ENCODE data around the gene GON7.
"Not testable (repeated sequence)": the region's sequence is repeated elsewhere in the genome, so short reads cannot be mapped to it uniquely, and the experiment has no call there.

GON7 gene

DNA sequence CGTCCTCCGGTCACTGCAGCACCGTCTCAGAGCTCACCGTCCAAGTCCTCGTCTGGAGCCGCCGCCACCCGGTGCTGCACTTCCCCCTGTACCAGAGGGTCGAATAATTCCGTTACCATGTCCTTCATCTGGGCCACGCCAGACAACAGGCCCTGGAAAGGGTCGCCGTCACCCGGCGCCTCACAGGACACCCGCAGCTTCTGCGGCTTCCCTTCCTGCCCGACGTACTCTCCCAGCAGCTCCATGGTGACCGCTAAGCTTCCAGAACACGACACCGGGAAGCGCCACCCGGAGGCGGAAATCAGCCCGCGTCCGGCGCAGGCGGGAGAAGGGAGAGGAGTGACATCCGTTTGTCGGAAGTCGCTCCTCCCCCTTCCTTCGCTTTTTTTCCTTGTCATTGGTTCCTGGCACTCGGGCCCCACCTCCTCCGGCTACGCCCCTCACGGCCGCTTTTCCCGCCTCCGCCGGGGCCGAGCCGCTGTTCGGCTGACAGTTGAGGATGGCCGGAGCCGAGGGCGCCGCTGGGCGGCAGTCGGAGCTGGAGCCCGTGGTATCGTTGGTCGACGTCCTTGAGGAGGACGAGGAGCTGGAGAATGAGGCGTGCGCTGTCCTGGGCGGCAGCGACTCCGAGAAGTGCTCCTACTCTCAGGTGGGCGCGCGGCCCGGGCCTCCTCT is at the start of gene GON7, which contains the start of gene UBR7:
Gene GON7 (minus strand): TSS at position 273 of the 675 bp plus-strand sequence. CDS start 28 bp downstream, at position 245.
Gene UBR7 (plus strand): TSS at position 464 of the 675 bp plus-strand sequence. CDS start 36 bp downstream, at position 500.
- DNase-seq = peak; percentile 99

GRCh38 chr14:93249128-93249831 is 42.4 kb upstream of the GON7 start:
- no peak for DNase-seq

DNA sequence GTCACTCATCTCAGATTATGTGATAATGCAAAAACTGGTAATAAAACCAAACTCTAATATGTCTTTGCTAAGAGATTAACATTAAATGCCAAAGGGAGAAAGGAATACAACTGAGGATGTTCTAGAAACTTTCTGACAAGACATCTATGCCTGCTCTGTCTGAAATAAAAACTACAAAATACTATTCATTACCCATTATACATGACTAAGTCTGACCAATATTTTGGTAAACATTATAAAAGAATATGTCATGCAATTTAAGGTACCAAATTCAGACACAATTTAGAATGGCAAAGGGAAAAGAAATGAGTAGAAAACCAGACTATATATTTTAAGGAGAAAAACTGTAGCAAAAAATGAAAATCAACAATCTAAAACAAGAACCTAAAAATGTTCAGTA is 39.7 kb upstream of the GON7 start:
- no peak for DNase-seq

DNA sequence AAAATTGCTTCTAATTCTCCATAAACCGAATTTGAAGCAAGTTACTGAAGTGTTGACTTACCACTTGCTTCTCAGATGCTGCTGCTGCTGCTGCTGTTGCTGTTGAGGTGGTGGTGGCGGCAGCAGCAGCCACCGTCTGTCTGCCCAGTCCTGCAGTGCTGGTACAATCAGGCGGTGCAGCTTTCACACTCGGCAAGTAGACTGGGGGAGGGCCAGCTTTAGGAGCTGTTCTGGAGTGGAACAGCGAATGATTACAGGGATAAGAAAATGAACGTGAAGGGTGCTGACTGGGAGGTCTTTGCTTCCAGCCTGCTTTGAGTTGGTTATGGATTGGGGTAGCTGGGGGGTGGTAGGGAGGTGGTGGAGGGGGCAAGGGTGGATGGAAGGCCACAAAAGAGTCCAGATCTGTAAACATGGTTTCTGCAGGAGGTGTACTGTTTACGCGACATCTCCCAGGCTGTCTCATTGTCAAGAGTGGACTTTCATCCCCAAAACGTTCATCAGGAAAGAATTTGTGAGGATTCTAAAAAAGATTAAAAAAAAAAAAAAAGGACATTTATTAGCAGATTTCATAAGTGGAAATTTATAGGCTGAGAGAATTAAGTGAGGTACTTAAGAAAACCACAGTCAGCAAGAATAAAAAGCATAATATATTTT is 39.0 kb upstream of the GON7 start:
- DNase-seq = no peak

- no peak for DNase-seq
Measured at GRCh38 chr14:93240678-93241000, 33.8 kb upstream of the GON7 start.

DNA sequence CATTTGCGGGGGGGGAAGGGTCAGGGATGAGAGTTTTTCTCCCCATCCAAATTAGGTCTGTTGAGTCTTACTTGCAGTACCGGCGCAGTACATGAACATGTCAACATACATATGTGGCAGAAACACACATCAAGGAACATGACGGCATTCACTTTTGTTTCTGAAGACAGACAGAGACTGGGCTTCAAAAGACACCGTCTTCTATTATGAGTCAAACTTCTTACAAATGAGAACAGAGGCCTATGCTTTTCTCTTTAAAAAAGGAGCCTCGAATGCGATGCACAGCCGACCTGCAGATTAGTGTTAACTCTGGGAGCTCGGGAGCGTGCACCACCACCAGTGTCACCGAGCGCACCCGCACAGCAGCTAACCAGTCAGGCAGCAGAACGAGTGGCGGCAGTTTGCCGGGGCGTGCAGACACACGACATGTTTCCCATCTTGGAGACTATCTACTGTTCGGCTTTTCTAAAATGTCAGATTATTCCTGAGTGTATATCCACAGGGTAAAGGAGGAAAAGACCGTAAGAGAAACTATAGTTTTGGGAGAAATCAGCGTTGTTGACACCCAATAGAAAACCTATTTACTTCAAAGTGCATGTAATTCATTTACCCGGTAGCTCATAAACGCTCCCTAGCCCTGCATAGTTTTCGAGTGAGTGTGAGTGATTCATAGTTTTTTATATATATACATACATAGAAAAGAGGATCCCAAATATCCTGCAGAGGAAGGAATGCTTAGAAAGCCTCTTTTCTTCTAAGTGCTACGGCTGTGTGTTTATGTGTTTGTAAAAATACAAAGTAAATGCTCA is 33.2 kb upstream of the GON7 start:
- no peak for DNase-seq

DNA sequence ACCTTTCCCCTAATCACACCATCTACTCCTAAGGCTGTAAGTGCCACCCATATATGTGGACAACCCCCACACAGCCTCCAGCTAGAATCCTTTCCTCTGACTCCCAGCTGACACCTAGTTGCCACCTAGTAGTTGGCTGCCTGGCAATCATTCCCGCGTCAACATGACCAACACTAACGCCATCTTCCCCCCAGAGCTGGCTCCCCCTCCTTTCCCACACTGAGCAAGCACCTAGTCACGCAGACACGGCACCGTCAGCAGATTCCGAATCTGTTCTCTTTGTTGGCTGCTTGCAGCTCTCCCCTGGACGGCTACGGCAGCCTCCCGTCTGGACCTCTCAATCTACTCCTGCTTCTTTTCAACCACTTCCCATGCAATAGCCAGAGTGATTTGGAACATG is 27.9 kb upstream of the GON7 start:
- DNase-seq = no peak

DNA sequence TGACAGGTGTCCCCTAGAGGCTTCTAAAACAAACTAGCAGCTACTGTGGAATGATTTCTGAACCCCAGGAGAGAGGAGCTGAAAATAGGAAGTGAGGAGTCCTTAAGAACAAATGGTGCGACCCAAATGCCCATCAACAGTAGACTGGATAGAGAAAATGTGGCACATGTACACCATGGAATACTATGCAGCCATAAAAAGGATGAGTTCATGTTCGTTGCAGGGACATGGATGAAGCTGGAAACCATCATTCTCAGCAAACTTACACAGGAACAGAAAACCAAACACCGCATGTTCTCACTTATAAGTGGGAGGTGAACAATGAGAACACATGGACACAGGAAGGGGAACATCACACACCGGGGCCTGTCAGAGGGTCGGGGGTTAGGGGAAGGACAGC is 26.2 kb upstream of the GON7 start:
- DNase-seq = not testable (repeated sequence)

GRCh38 chr14:93232159-93232558 is 25.3 kb upstream of the GON7 start:
- no peak for DNase-seq

DNA sequence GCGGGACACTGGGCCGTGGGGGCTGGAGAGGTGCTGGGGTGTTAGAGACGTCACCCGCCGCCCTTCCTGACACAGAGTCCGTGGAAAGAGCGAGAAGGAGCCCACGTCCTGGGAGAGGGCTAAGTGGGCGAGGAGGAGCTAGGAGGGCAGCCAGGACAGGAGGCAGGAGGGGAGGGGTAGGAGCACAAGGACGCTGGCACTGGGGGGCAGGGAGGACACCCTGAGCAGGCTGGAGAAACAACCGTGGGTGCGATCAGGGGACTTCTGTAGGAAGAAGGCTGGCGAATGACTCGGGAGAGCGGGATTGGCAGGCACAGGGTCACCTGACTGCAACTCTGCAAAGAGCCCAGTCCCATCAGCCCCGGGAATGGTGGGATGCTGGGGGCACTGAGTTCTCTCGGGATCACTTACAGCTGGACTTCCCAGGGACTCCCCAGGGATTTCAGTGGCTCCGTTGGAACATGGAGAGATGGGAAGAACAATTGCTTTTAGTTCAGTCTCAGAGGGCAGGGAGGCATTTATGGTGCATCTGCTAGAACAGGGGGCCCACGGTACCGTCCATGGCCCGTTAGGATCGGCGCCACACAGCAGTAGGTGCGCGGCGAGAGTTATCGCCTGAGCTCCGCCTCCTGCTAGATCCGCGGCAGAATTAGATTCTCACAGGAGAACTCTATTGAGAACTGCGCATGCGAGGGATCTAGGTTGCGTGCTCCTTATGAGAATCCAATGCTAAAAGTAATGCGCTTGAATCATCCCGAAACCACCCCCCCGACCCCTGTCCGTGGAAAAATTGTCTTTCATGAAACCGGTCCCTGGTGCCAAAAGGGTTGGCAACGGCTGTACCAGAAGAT is 24.5 kb upstream of the GON7 start:
- DNase-seq = peak in 1 of 2 experiments; percentile 27

DNA sequence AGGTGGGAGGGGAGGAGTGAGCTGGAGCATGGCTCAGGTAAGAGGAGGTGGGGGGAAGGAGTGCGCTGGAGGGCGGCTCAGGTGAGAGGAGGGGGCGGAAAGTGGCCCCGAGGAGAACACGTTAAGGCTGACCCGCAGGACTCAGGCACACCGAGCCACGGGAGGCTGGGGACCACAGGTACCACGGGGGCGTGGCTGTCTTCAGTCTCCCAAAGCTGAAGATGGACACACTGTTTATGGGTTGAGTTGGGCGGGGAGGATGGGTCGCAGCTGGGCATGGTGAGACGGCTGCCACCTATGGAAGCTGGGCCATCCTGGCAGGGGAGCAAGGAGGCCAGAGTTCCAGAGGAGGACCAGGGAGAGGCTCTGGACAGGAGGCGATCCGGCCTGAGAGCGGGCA is 23.7 kb upstream of the GON7 start:
- DNase-seq = no peak

DNA sequence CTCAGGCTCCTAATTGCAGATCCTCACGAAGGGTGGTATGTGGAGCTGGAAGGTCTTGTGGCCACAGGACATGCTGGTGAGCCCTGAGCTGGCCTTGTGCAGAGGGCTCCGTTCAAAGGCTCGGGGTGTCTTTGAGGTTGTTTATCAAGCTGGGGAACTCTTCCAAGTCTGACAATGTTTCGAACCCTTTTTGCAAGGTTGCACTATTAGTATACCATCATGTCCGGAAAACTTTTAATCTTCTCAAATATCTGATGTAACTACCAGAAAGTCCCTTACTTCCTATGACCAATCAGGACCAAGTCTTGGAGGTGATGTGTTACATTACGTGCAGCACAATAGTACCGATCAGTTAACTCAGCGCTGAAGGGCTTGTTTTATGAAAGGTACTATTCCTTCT is 21.7 kb upstream of the GON7 start:
- DNase-seq = no peak

DNA sequence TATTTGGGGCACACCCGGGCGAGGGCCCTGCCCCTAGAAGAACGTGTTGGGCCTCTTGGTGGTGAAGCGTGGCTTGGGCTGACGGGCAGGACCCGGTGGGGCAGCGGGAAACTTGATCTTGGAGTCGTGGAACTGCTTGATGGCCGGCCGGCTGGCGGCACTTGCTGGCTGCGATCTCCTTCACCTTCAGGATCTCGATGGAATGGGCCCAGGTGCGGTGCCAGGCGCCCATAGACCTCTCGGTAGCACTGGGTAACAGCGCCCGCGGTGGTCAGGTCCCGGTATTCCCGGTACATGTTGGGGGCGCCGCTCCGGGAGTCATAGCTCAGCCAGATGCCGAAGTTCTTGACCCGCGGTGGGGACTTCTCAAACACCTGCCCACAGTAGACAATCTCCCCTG is 16.7 kb upstream of the GON7 start:
- DNase-seq = no peak

GRCh38 chr14:93220509-93220908 is 13.6 kb upstream of the GON7 start:
- DNase-seq = no peak

- DNase-seq = peak; percentile 56 to 87
Measured at GRCh38 chr14:93219103-93219726, 12.3 kb upstream of the GON7 start.

DNA sequence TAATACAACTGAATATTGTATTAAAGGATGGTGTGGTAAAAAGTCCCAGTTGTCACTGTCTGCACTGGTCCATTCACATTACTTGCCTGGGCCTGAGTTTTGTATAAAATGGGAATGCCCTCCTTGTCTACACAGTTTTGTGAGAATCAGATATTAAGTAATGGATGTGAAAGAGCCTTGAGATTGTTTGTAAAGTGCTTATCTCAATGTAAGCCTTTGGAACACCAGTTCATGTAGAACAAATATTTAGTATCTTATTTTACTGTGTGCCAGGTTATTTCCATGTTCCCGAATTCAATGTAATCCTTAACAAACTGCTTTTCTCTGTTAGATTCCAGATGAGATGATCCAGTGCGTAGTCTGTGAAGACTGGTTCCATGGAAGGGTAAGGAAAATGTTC is 7.7 kb upstream of the GON7 start:
- DNase-seq = no peak

DNA sequence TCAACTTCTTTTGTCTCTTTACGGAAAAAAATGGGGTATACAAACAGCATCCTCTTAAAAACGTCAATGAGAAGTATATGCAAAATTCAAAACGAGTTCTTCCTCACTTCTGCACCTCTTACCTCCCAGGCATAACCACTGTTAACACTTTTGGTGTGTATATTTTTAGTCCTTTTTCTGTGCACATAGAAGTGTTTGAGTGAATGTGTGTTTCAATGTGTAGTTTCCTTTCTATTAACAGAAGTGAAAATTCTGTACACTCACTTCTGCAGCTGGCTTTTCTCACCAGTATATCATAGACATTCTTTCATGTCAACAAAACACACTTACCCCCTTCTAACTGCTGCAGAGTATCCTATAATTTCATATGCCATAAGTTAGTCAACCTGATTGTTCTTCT is 5.6 kb upstream of the GON7 start:
- no peak for DNase-seq

- peak; percentile 66 to 83 for DNase-seq
Measured at GRCh38 chr14:93207468-93208308, 823 bp upstream of the GON7 start.

GRCh38 chr14:93201155-93201704 is 5.6 kb downstream of the GON7 start:
- DNase-seq = no peak

DNA sequence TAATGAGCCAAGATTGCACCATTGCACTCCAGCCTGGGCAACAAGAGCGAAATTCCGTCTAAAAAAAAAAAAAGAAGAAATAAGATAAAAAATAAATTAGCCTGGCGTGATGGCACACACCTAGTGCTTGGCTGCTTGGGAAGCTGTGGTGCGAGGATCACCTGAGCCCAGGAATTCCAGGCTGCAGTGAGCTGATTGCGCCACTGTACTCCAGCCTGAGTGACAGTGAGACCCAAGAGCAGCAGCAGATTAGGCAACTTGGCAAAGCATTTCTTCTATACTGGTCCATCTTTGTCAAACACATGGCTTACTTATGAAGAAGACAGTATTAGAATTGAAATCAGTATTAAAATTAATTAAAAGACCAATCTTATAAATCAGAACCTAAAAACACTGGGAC is 6.3 kb downstream of the GON7 start:
- no peak for DNase-seq

GRCh38 chr14:93199031-93199430 is 7.8 kb downstream of the GON7 start:
- DNase-seq = no peak
